Activated CD4-positive, CD25-positive, alpha-beta regulatory T cell treated with anti-CD3 and anti-CD28 coated beads, Interleukin-2, amount 50 U/mL, for 16 hours (primary cell): ENCODE data around the gene PXT1.
A peak's percentile ranks its signal among the peaks of the same experiment; 100 is the strongest.
"Not testable (repeated sequence)": the region's sequence is repeated elsewhere in the genome, so short reads cannot be mapped to it uniquely, and the experiment has no call there.

ENCODE experiments used
- DNase-seq: peaks from one replicate; pipeline ENCODE4 v3.0.0-alpha.2; 2020; ENCODE audit warnings: low read depth, low spot score

Gene PXT1

GRCh38 chr6:36368921-36369865, 73.5 kb downstream of the PXT1 start:
- no peak for DNase-seq

DNA sequence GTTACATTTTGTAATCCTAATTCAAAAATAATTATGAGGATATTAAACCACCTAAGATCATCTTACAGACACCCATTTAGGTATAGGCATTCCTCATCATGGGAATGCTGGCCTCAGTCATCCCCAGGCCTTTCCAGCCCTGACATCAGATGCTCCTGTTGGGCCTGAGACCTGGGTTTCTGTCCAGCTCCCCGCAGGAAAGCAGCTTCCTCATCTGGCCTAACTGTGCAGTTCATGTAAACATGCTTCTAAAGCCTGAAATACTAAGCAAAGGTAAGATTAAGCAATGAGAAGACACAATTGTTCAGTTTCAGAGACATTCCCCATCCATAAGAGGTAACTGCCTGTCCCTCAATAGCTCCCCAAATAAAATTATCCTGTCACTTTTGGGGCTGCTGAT, 74.2 kb downstream of the PXT1 start:
- no peak for DNase-seq

- no peak for DNase-seq
Observed at GRCh38 chr6:36367743-36368142, 74.9 kb downstream of the PXT1 start.

DNA sequence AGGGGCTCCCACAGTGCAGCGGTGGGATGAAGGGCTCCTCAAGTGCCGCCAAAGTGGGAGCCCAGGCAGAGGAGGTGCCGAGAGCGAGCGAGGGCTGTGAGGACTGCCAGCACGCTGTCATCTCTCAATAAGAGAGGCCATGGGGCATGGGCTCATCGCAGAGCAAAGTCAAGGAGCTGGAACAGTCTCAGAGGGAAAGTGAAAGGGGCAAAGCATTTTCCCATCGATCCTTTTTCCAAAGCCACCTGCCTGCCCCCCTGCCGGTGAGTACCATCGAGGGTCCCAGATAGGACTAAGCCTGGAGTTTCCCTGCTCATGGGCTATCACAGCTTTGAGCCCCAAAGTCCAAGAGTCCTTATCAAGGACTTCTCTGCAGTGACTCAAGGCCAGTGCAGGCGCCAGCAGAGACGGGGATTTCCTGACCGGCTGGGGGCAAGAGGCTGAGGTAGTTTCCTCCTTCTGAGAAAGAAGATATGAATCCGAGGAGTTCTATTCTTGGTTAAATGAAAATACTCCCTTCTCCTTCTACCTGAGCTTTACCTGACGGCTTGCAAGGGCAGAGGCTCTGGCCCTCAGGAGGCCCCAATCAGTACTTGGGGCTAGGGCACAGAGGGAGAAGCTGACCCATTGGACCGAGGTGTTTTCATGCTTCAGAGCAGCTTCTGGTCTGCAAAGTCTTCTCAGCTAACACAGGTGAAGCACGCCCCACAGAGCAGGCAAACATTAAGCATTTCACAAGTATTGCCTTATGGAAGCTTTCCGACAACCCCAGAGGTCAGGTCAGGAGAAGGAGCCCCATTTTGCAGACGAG, 77.8 kb downstream of the PXT1 start:
- DNase-seq = no peak

- not testable (repeated sequence) for DNase-seq
Observed at GRCh38 chr6:36364061-36364635, 78.5 kb downstream of the PXT1 start.

DNA sequence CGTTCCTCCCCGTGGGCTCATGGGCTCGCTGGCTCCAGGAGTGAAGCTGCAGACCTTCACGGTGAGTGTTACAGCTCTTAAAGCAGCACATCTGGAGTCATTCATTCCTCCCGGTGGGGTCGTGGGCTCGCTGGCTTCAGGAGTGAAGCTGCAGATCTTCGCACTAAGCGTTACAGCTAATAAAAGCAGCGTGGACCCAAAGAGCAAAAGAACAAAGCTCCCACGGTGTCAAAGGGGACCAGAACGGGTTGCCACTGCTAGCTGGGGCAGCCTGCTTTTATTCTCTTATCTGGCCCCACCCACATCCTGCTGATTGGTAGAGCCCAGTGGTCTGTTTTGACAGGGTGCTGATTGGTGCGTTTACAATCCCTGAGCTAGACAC, 79.3 kb downstream of the PXT1 start:
- DNase-seq = not testable (repeated sequence)

DNA sequence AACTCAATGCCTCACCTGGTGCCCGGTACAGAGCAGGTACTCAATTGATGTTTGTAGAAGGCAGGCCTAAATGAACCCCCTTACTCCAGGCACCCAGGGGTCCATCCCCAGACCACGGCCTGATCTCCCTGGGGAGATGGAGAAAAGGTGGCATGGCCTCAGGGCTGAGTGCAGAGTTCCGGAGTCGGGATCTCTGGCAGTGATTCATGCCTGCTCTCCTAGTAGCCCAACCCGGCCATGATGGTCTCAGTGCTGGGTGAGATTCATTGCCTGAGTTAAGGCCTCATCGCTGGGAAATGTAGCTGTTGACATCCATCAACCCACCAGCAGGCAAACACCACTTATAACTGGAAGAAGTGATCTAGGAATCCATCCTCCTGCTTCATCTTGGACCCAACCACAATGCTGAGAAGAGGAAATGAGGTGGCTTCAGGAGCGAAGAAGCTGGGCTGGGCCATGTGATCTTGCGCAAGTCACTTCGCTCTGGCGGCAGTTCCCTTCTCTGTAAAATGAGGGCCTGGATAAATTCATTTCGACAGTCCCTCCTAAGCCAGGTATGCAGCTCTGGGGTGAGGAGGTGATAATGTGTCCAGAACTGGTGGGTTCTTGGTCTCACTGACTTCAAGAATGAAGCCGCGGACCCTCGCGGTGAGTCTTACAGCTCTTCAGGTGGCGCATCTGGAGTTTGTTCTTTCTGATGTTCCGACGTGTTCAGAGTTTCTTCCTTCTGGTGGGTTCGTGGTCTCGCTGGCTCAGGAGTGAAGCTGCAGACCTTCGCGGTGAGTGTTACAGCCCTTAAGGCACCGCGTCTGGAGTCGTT, 79.9 kb downstream of the PXT1 start:
- no peak for DNase-seq

DNA sequence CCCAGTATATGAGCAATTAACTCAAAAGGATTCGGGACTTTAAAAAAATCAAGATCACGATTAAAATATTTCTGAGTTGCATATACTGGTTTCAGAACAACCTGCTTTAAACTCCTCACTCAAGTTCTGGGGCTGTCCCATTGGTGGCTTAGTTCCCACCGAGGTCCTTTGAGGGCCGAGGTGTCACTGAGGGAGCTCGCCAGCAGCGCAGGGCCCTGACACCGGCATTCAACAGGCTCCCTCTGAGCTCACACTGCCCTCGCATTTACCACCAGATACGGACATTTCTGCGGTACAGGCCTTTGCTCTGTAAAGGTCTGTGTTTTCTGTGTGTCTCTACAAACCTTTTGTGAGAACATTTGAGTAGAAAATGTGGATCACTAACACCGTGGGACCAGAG, 81.6 kb downstream of the PXT1 start:
- DNase-seq = no peak

GRCh38 chr6:36360241-36361054, 82.2 kb downstream of the PXT1 start:
- DNase-seq = peak; percentile 42

- DNase-seq = no peak
Observed at GRCh38 chr6:36358226-36358915, 84.3 kb downstream of the PXT1 start.

GRCh38 chr6:36357872-36358225, 84.8 kb downstream of the PXT1 start:
- no peak for DNase-seq

DNA sequence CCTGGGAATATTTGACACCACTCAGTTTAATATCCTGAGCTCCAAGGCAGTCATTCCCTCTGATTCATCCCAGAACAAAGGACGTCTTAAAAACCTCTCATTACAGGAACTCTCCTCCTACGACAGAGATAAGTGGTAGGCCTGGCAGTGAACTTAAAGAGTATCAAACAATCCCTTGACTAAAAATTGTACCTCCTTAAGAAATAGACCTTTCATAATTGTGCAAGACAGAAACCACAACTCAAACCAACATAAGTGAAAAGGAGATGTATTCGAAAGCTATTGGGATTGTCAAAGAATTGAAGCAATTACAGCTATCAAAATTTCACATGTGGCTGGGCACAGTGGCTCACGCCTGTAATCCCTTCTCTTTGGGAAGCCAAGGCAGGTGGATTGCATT, 86.8 kb downstream of the PXT1 start:
- no peak for DNase-seq

GRCh38 chr6:36353411-36353915, 89.2 kb downstream of the PXT1 start:
- DNase-seq = no peak

GRCh38 chr6:36352477-36353157, 90.0 kb downstream of the PXT1 start:
- no peak for DNase-seq

DNA sequence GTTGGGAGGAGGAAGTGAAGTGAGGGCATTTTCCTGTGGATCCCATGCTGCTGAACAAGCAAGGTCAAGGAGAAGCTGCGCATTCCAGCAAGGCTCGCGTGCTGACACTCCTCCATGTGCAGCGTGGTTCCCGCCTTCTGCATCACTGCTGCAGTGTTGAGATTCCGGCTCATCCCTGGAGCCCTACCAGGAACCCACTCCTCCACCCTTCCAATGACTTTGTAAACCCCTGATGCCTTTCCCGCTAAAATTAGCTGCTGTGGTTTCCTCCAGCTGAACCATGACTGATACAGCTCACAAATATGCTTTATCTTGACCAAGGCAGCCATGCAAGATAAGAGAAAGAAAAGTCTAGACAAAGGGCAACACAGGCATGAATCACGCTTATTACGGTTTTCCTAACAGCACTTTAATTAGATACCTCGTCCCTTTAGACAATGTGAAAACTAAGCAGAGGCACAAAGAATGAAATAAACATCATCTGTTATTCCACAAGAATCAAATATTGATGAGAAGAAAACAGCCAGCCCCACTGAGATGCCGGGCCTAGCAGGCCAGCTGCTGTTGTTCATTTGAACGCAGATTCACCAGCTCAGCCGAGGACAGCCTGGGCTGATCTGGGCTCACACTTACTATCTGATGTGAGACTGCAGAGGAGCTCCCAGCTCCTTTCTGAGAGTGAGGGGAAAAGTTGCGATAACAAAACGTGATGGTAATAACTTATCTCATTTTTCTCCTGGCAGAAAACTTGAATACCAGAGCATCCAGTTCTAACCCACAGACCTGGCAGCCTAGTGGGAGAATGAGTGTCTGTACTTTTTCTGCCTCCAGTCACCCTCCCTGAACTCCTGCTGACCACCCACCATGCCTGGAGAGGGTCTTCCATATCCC, 91.7 kb downstream of the PXT1 start:
- DNase-seq = no peak

GRCh38 chr6:36350082-36350481, 92.6 kb downstream of the PXT1 start:
- no peak for DNase-seq

DNA sequence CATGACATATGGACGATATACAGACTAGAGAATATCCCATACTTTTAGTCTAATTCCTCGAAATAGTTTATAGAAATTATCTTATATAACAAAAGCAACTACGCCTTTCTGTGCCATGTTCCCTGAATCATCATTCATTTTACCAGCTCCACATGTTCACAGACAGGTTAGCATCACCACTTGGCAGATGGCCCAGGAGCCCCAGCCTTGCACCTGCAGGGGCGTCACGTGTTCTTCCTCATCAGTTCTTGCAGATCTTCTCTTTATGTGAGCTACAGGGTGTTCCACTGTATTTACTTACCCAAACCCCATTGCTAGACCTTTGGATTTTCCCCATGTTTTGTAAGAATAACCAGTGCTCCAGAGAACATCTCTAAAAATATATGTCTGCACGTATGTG, 93.4 kb downstream of the PXT1 start:
- no peak for DNase-seq

DNA sequence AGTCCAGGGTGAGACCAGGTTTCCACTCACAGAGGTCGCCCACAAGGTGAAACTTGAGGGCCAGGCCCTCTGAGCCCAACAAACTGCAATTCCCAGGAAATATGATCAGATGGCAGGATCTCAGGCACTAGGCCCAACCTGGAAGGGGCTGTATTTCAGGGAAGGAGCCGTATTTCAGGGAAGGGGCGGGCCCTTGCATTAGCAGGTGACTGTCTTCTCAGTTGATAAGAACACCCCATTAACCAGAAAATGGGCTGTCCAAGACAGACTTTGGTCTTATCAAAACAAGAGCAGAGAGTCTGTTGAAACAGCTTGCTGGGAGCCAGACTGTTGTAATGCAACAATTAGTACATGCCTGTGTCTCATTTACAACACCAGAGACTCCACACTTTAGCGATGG, 95.0 kb downstream of the PXT1 start:
- no peak for DNase-seq
